Measurements from ENCODE around the gene HMGCL. TPM values are rescaled to one million over a fixed set of nuclear protein-coding genes. Genes with fewer than 3 reads are reported as not detected.

HMGCL gene
- total and polyA plus RNA-seq, 9 donors = 14.3 to 41.4 (median 25.9) TPM

DNA sequence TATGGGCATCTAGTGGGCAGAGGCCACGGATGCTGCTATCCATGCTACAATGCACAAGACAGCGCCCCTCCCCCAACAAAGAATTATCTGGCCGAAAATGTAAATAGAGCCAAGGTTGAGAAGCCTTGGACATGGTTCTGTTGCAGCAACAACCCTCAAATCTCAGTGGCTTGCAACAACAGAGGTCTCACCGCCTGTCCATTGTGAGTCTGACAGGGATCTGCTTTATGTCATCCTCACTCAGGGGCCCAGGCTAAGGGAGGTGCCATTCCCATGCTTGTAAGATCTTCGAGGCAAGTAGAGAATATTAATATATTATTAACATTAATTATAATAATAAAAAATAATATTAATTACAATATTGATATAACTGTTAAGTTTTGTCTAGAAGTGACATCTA lies 56.5 kb downstream of the HMGCL start:
- H3K9me3 ChIP-seq = no peaks in the 10 kb centered on the region
- no peak for TF ChIP-seq POLR2A (IDR thresholded peaks at IDR 0.05)
- TF ChIP-seq, protein P1, sequence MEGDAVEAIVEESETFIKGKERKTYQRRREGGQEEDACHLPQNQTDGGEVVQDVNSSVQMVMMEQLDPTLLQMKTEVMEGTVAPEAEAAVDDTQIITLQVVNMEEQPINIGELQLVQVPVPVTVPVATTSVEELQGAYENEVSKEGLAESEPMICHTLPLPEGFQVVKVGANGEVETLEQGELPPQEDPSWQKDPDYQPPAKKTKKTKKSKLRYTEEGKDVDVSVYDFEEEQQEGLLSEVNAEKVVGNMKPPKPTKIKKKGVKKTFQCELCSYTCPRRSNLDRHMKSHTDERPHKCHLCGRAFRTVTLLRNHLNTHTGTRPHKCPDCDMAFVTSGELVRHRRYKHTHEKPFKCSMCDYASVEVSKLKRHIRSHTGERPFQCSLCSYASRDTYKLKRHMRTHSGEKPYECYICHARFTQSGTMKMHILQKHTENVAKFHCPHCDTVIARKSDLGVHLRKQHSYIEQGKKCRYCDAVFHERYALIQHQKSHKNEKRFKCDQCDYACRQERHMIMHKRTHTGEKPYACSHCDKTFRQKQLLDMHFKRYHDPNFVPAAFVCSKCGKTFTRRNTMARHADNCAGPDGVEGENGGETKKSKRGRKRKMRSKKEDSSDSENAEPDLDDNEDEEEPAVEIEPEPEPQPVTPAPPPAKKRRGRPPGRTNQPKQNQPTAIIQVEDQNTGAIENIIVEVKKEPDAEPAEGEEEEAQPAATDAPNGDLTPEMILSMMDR (IDR thresholded peaks at IDR 0.05) = no peak
- TF ChIP-seq EP300 (IDR thresholded peaks at IDR 0.05) = no peak
- H3K27ac ChIP-seq = no peak overlapping the region
- 77 to 85% (median 83%) methylated on average over 5 of the region's 5 CpGs for WGBS, 3 donors
- no peaks in the 10 kb centered on the region for H3K4me1 ChIP-seq (ENCODE audit: insufficient read depth)
- intact Hi-C loops (cut with DNase I) = loop anchor here in 1 of 4 donors (5.0 kb wide), 1 partner anchor 149 kb away; no protein-coding TSS in a partner anchor
- H3K36me3 ChIP-seq = no peaks in the 10 kb centered on the region
- H3K4me3 ChIP-seq = no peak overlapping the region
- no peaks in the 10 kb centered on the region for H3K27me3 ChIP-seq
- no peak for DNase-seq

DNA sequence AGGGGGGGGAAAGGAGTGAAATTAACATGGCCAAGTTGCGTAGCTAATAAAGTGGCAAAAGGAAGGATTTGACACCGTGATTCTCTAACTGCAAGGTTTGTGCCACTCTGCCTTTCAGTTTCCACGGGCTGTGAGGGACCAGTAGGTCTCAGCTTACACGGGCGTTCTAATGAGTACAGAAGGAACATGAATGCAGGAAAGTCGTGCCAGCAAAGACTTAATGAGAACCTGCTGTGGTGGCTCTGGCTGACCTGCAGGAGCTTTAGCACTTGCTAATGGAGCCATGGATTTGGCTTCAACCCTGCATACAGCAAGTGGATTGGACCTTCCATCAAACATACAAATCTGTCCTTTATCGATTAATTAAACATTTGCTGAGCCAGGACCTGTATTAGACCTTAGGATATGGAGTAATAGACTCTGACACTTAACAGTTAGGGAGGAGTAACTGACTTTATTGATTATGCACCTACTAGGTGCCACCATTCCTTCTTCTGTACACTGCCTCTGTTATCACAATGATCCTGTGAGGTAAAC lies 62.1 kb downstream of the HMGCL start:
- Histone ChIP-seq H3K36me3 (no peaks in the 10 kb centered on the region), H3K9me3 (no peaks in the 10 kb centered on the region), H3K4me1 (ENCODE audit: insufficient read depth) (no peaks in the 10 kb centered on the region), H3K4me3 (no peak overlapping the region), H3K27me3 (no peaks in the 10 kb centered on the region), H3K27ac (no peak overlapping the region)
- WGBS, 3 donors = 82 to 85% (median 84%) methylated on average over 7 of the region's 7 CpGs
- no peak for TF ChIP-seq EP300 (IDR thresholded peaks at IDR 0.05)
- no peak for TF ChIP-seq POLR2A (IDR thresholded peaks at IDR 0.05)
- TF ChIP-seq, protein P1 (IDR thresholded peaks at IDR 0.05) = no peak
- intact Hi-C loops (cut with DNase I) = no loop called here
- no peak for DNase-seq

DNA sequence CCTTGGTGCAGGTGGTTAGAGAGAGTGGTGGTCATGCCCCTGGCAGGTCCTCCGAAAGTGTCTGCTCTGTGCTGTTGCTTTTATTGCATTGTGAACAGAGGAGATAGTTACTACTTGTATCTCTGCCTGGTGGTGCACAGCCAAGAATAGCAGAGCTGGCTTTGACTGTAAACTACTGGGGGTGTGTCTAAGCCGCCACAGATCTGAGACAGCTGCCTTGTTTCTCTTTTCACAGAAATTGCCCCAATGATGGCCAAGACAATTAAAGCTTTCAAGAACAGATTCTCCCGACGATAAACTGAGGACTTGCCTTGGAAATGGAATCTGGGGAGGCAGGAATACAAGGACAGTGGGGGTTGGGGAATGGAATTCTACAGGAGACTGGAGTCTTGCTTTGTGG lies 66.0 kb downstream of the HMGCL start:
- TF ChIP-seq, protein P1 (IDR thresholded peaks at IDR 0.05) = no peak
- TF ChIP-seq EP300 (IDR thresholded peaks at IDR 0.05) (no peak), POLR2A (IDR thresholded peaks at IDR 0.05) (no peak)
- Histone ChIP-seq H3K27me3 (no peaks in the 10 kb centered on the region), H3K4me3 (no peak overlapping the region), H3K36me3 (no peaks in the 10 kb centered on the region), H3K4me1 (ENCODE audit: insufficient read depth) (no peaks in the 10 kb centered on the region), H3K27ac (no peak overlapping the region), H3K9me3 (no peaks in the 10 kb centered on the region)
- 14 to 25% (median 22%) methylated on average over 4 of the region's 4 CpGs for WGBS, 3 donors
- intact Hi-C loops (cut with DNase I) = no loop called here
- no peak for DNase-seq

DNA sequence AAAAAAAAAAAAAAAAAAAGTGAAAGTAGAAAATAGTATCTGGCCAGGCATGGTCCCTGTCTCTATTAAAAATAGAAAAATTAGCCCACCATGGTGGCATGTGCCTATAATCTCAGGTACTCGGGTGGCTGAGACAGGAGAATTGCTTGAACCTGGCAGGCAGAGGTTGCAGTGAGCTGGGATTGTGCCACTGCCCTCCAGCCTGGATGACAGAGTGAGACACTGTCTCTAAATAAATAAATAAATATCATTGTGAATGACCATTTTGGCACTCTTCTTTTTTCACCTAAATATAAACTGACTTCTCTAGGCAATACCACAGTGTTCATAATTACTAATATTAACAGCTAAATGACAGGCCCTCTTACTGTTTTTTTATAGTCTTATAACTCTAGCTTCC lies 67.4 kb downstream of the HMGCL start:
- no peak for DNase-seq
- intact Hi-C loops (cut with DNase I) = no loop called here
- whole genome bisulfite sequencing, 3 donors = 80 to 94% (median 93%) methylated on average over 1 of the region's 1 CpG
- Histone ChIP-seq H3K9me3 (no peaks in the 10 kb centered on the region), H3K4me3 (no peak overlapping the region), H3K36me3 (no peaks in the 10 kb centered on the region), H3K27me3 (no peaks in the 10 kb centered on the region), H3K27ac (no peak overlapping the region), H3K4me1 (ENCODE audit: insufficient read depth) (no peaks in the 10 kb centered on the region)
- TF ChIP-seq, protein P1 (IDR thresholded peaks at IDR 0.05) = no peak
- TF ChIP-seq EP300 (IDR thresholded peaks at IDR 0.05) (no peak), POLR2A (IDR thresholded peaks at IDR 0.05) (no peak)
